NCI-H2196 (cell line): ENCODE data around the gene CACNA1C.
"Not testable (repeated sequence)": the region's sequence is repeated elsewhere in the genome, so short reads cannot be mapped to it uniquely, and the experiment has no call there.

Experiments
- DNase-seq: peaks from one replicate; lab custom pipeline; 2025; ENCODE audit not compliant: unreplicated experiment; lab: John Stamatoyannopoulos, UW

CACNA1C gene

DNA sequence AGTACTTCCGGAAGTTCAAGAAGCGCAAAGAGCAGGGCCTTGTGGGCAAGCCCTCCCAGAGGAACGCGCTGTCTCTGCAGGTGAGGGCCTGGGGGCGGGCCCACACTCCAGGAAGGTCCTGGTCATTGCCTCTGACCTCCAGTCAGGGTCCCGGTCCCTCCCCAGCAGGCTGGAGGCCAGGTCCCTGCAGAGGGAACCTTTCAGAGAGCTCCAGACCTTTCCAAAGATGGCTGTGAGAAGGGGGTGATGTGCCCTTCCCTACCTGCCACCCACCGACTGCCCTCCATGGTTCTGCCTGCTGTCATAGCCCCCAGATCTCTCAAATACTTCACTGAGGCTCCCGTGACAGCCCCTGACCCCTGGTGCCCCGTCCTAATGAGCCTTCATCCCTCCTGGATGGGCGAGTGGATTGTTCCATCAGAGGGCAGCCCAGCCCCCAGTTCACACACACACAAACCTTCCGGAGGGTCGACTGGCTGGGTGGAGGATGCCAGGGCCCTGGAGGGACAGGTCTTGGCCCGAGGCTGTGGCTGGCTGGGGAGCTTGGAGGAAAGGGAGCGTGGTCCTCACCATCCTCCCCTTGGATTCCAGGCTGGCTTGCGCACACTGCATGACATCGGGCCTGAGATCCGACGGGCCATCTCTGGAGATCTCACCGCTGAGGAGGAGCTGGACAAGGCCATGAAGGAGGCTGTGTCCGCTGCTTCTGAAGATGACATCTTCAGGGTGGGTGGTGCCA, 624.5 kb downstream of the CACNA1C start:
- DNase-seq: no peak

GRCh38 chr12:2678426-2678825, 625.6 kb downstream of the CACNA1C start:
- DNase-seq: no peak

- no peak for DNase-seq
Measured at GRCh38 chr12:2679068-2679815, 626.5 kb downstream of the CACNA1C start.

DNA sequence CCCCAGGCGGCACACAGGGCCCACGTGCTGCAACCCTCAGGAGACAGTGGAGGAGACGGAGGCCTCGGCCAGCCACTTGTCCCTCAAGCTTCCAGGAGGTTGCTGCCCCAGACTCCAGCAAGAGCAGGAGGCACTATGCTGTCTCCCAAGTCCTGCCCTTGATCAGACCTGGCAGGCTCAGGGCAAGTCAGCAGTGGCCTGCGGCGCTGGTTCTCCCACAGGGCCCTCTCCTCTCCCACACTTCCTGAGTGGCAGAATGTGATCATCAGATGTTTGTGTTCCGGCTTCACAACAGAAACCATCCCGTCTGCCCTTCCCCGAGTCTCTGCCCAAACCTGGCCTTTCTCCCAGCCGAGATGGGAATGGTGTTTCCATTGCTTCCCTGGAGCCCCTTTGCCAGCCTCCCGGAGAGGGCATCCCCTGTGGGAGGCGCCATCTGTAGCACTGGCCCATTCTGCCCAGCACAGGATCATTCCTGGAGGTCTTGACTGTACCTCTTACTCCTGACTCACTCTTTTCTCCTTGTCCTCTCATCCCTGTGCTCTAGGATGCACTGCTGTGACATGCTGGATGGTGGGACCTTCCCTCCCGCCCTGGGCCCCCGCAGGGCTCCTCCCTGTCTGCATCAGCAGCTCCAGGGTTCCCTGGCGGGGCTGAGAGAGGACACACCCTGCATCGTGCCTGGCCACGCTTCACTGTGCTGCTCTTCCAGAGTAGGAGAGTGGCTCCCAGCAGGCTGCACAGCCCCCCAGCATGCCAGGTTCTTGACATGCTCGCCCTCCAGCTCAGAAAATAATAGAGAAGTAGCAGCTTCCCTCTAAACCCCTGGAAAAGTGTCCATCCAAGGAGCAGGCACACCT, 627.3 kb downstream of the CACNA1C start:
- DNase-seq: no peak

DNA sequence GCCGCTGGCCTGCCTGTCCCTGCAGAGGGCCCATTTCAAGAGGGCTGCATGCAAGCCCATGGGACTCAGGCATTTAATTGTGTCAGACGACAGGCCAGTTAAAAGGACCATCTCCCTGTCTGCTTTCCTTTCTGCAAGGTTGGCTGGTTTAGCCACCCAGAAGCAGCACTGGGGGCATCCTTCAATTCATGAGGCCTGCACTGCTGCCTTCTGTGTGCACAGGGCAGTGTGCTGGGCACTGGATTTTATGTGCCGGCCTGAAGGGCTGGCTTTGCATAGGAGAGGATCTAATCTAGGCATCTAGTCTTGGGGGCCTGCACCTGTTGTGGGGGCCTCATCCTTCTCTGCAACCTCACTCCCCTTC, 627.9 kb downstream of the CACNA1C start:
- DNase-seq: no peak

GRCh38 chr12:2681450-2682205, 628.8 kb downstream of the CACNA1C start:
- DNase-seq: no peak

GRCh38 chr12:2682296-2683251, 629.8 kb downstream of the CACNA1C start:
- DNase-seq: peak; percentile 4

- no peak for DNase-seq
Measured at GRCh38 chr12:2683283-2684025, 630.7 kb downstream of the CACNA1C start.

DNA sequence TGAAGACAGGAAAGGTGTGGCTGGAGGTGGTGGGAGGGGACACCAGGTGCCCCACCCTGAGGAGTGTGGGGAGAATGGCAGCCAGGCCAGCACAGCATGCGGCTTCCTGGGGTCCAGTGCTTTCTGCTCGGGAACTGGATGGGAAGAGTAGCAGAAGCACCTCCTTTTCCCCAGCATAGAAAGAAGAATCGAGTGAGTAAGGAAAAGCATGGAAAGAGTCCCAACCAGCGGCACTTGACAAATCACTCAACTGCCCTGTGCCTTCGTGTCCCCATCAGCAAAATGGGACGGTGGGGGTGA, 631.2 kb downstream of the CACNA1C start:
- not testable (repeated sequence) for DNase-seq

- not testable (repeated sequence) for DNase-seq
Measured at GRCh38 chr12:2685620-2686279, 633.0 kb downstream of the CACNA1C start.

DNA sequence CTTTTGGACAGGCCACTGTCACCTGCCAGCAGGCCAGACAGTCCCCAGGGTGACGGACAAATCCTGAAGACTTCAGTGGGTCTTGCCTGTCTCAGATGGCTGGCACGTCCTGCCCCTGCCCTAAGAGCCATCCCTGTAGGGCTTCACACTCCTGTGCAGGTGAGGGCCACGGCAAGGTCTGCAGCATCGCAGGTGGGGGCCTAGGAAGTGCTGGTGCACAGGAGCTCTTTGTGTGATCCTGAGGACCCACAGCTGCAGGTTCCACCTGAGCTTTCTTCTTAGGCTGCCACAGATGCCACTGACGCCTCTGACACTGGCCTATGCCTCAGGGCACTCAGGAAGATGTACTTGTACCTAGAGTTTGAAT, 633.5 kb downstream of the CACNA1C start:
- no peak for DNase-seq

GRCh38 chr12:2687058-2687457, 634.3 kb downstream of the CACNA1C start:
- no peak for DNase-seq

GRCh38 chr12:2687726-2688125, 634.9 kb downstream of the CACNA1C start:
- no peak for DNase-seq

DNA sequence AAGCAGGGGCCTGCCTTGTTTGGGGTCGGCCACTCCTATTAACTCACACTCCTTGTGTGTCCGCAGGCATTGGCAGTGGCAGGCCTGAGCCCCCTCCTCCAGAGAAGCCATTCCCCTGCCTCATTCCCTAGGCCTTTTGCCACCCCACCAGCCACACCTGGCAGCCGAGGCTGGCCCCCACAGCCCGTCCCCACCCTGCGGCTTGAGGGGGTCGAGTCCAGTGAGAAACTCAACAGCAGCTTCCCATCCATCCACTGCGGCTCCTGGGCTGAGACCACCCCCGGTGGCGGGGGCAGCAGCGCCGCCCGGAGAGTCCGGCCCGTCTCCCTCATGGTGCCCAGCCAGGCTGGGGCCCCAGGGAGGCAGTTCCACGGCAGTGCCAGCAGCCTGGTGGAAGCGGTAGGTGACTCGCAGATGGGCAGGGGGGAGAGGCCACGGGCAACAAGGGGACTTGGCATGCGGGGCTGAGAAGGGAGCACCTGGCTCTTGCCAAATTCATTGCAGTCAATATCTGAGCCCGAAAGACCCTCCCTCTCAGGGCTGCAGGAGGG, 635.7 kb downstream of the CACNA1C start:
- no peak for DNase-seq

GRCh38 chr12:2689393-2689792, 636.6 kb downstream of the CACNA1C start:
- DNase-seq: no peak

DNA sequence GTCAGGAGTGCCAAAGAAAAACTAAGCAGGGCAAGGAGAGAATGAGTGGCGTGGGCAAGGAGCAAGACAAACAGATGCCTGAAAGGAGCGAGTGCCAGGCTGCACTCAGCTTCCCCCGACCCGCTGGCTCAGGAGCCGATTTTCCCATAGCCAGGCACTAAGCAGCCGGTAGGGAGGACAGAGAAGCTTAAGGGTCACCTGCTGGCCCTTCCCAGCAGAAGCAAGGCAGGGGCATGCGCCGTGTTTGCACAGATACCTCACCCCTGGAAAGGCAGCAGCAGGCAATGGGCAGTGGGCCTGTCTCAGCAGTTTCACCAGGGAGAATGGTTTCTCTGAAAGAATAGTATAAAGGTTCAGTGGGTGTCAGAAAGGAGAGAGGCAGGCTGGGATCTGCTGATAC, 637.1 kb downstream of the CACNA1C start:
- no peak for DNase-seq

- no peak for DNase-seq
Measured at GRCh38 chr12:2690348-2691005, 637.7 kb downstream of the CACNA1C start.

DNA sequence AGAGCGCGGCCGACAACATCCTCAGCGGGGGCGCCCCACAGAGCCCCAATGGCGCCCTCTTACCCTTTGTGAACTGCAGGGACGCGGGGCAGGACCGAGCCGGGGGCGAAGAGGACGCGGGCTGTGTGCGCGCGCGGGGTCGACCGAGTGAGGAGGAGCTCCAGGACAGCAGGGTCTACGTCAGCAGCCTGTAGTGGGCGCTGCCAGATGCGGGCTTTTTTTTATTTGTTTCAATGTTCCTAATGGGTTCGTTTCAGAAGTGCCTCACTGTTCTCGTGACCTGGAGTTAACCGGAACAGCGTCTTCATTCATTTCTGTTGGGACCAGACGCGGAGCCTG, 638.2 kb downstream of the CACNA1C start:
- no peak for DNase-seq
